C4-2B (cell line): ENCODE measurements around the gene FGF6.
A peak's percentile ranks its signal among the peaks of the same experiment; 100 is the strongest.

Source experiments
- H3K27ac ChIP-seq: fragments of 450-650 bp; 2 replicates; pipeline ENCODE4 v1.5.1; 2017
- ZFX ChIP-seq: fragments of 450-650 bp; IDR thresholded peaks from 2 replicates; pipeline ENCODE4 v1.6.1; 2017
- TF ChIP-seq, protein P1 (sequence below): fragments of 450-650 bp; conservative IDR thresholded peaks from 2 replicates; pipeline ENCODE4 v1.5.1; 2017; ENCODE audit warnings: mild to moderate bottlenecking

FGF6 gene

DNA sequence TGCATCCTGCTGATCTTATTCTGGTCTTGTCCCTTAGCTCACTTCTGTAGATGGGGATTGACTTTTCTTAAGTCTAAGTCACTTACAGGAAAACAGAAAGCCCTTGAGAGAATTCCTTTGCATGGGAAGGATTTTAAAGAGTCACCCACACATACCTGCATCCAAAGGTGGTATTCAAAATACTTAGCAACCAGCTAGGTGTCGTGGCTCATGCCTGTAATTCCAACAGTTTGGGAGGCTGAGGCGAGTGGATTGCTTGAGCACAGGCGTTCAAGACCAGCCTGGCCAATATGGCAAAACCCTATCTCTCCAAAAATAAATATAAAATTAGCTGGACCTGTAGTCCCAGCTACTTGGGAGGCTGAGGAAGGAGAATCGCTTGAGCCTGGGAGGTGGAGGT lies 14.2 kb downstream of the FGF6 start:
- TF ChIP-seq, protein P1, sequence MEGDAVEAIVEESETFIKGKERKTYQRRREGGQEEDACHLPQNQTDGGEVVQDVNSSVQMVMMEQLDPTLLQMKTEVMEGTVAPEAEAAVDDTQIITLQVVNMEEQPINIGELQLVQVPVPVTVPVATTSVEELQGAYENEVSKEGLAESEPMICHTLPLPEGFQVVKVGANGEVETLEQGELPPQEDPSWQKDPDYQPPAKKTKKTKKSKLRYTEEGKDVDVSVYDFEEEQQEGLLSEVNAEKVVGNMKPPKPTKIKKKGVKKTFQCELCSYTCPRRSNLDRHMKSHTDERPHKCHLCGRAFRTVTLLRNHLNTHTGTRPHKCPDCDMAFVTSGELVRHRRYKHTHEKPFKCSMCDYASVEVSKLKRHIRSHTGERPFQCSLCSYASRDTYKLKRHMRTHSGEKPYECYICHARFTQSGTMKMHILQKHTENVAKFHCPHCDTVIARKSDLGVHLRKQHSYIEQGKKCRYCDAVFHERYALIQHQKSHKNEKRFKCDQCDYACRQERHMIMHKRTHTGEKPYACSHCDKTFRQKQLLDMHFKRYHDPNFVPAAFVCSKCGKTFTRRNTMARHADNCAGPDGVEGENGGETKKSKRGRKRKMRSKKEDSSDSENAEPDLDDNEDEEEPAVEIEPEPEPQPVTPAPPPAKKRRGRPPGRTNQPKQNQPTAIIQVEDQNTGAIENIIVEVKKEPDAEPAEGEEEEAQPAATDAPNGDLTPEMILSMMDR, result no peak
- TF ChIP-seq ZFX, result no peak
- no peak overlapping the region for H3K27ac ChIP-seq

DNA sequence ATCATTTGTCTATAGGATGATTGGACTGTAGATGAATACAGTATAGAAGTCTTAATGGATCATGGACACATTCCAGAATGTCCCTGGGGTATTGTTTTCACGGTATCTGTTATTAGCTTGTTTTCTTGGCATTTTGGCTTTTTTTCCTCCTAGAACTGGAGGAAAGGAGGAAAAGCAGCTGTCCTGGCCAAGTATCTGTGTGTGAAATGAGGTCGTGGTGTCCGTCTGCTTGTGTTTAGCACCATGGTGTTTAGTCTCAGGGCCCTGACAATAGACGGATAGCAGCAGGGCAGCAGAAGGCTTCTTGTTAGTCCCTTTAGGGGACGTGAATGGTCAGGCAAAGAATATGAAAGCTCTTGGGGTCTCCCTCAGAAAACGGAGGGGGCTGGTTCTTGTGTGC lies 21.2 kb downstream of the FGF6 start:
- H3K27ac ChIP-seq, result no peak overlapping the region
- no peak for TF ChIP-seq ZFX
- TF ChIP-seq, protein P1, result no peak

DNA sequence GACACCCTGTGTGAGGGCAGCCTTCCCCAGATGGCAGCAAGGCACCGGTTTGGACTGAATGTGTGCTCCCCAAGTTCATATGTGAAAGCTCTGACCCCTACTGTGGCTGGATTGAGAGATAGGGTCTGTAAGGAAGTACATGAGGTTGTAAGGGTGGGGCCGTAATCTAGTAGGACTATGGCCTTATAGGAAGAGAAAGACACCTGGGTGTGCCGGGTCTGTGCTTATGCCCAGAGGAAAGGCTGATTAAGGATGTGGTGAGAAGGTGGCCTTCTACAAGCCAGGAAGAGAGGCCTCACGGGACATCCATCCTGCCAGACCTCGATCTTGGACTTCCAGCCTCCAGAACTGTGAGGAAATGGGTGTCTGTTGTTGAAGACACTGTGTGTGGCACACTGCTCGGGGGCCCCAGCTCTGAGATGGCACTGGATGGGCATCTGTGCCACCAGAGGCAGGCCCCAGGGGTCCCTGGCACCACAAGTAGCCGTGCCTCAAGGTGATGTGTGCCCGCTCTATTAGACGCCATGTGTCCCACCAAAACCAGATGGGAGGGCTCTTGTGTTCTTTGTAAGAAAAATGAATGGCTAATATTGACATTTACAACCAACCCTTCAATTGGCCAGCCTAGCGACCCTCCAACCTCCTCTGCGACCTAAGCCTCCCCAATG lies 22.0 kb downstream of the FGF6 start:
- H3K27ac ChIP-seq, result no peak overlapping the region
- TF ChIP-seq, protein P1, result no peak
- no peak for TF ChIP-seq ZFX

DNA sequence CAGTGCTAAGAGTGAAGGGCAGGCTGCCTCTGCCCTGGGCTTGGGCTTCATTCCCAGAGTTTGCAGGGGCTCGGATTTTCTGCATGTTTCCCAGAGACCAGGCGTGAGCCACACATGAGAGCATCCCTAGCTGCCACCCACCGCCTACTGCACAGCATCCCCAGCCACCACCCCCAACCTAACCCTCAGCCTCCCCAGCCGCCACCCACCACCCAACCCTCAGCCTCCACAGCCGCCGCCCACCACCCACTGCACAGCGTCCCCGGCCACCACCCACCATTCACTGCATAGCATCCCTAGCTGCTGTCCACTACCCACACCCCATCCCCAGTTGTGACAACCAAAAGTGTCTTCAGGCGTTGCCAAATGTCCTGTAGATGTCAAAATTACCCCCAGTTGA lies 22.6 kb downstream of the FGF6 start:
- H3K27ac ChIP-seq, result no peak overlapping the region
- TF ChIP-seq ZFX, result no peak
- TF ChIP-seq, protein P1, result no peak

DNA sequence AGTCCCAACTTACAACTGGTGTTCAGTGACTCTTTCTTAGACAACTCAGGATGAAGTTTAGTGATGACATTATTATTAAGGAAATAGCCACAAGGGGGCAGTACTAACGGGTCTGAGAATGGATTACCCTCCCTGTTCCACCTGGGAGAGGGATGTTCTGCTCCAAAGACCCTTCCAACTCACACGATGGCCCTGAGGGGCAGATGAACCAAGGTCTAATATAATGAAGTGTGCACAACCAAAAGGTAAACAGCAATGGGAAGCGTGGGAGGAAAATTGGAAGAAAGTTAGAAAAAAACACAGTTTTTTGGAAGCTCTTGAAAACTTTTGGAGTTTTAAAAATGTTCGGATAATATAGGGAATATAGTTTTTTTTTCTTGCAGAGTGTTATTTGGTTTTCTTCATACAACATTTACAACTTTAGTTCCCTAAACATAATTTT lies 24.0 kb downstream of the FGF6 start:
- TF ChIP-seq, protein P1, result peak; percentile 84
- no peak for TF ChIP-seq ZFX
- H3K27ac ChIP-seq, result no peak overlapping the region

DNA sequence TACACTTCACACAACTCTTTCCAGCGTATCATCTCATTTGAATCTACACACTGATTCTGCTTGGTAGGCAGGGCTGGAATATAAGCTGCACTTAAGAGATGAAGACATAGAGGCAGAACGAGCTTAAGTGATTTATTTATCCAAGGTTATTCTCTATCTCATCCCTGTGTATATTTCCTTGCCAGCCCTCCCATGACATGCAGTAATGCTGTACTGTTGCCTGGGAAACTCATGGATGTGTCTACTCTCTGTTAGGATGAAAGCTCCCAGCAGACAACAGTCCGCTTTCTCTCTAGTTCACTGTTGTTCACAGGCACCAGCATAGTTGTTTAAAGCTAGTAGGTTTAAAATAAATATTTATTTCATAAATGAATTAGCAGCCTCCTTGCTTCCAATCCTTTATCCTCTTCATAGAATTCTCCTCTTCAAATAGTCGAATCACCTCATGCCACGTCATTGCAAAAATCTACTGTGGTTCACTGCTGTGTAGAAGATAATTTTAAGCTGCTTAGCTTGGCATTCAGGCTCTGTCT lies 25.4 kb downstream of the FGF6 start:
- TF ChIP-seq, protein P1, result no peak
- TF ChIP-seq ZFX, result no peak
- no peak overlapping the region for H3K27ac ChIP-seq

DNA sequence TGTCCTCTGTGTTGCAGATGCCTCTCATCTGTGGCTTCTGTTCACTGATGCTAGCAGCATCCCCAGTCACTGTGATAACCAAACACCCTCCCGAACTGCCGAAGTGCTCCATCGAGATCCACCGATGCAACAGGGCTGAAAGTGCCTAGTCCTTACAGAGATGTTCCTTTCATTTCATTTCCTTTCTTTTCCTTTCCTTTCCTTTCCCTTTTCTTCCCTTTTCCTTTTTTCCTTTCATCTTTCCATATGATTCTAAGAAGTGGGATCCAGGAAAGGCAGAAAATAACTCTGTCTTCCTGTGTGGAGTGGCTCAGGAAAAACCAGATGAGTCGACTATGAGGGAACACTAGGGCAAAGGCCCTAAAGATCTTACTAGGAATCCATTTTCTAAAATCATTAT lies 26.7 kb downstream of the FGF6 start:
- H3K27ac ChIP-seq, result no peak overlapping the region
- TF ChIP-seq ZFX, result no peak
- TF ChIP-seq, protein P1, result no peak
